GM10248 (cell line): ENCODE data around the gene FGF1.

Source experiments
- CTCF ChIA-PET: fragments of 300-600 bp; sonication (Branson Sonifier 250); formaldehyde crosslinking; extraction: SDS; loops from one replicate; lab custom pipeline; 2021; ENCODE audit warnings: antibody characterized with exemption; lab: Yijun Ruan, JAX
- POLR2A ChIA-PET: fragments of 350-650 bp; sonication (Branson Sonifier 250); formaldehyde crosslinking; extraction: SDS; loops from one replicate; lab custom pipeline; 2020; ENCODE audit warnings: antibody characterized with exemption; lab: Yijun Ruan, JAX
- DNase-seq: peaks from one replicate; pipeline ENCODE4 v3.0.0; 2012; ENCODE audit errors: extremely low spot score
- CTCF ChIP-seq: IDR thresholded peaks from 2 replicates; pipeline ENCODE4 v1.5.1; 2012; ENCODE audit warnings: mild to moderate bottlenecking, low read depth; ENCODE audit errors: extremely low read depth, missing control alignments, control extremely low read depth

FGF1 gene

DNA sequence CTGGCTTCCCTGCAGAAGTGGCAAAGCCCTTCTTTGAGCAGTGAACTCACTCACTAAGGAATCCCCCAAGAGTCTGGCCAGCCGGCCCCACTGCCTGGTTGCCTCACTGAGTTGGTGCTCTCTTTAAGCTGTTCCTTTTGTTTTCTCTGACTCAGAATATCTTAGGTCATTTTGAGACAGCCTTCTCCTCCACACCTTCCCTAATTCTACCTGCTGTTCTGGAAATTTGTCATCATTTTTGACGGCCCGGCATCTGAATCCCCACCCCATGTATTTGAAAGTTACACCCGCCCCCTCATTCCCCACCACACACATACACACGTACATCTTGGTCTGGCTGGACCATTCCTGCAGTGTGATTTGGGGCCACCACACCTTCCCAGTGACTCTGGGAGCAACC, 41.8 kb downstream of the FGF1 start:
- CTCF ChIA-PET, result interaction anchor here (0.7 to 3.6 kb wide), 6 partner anchors 11 to 952 kb away, joined by 3 to 15 read pairs (median 3); no protein-coding TSS in a partner anchor
- DNase-seq, result no peak
- POLR2A ChIA-PET, result no interaction called here
- TF ChIP-seq CTCF, result no peak

GRCh38 chr5:142643634-142644033, 42.3 kb downstream of the FGF1 start:
- TF ChIP-seq CTCF, result no peak
- DNase-seq, result no peak
- POLR2A ChIA-PET, result no interaction called here
- CTCF ChIA-PET, result interaction anchor here (1.0 to 3.6 kb wide), 3 partner anchors 12 to 54 kb away, joined by 3 to 12 read pairs (median 3); no protein-coding TSS in a partner anchor

GRCh38 chr5:142642427-142642826, 43.5 kb downstream of the FGF1 start:
- no peak for TF ChIP-seq CTCF
- ChIA-PET CTCF (interaction anchor here (1.0 to 3.6 kb wide), 2 partner anchors 13 to 55 kb away, joined by 3 to 12 read pairs; no protein-coding TSS in a partner anchor), POLR2A (no interaction called here)
- no peak for DNase-seq

GRCh38 chr5:142641711-142642110, 44.2 kb downstream of the FGF1 start:
- no peak for TF ChIP-seq CTCF
- ChIA-PET POLR2A (no interaction called here), CTCF (interaction anchor here (3.6 kb wide), 1 partner anchor 14 kb away, joined by 12 read pairs; no protein-coding TSS in a partner anchor)
- no peak for DNase-seq

GRCh38 chr5:142640316-142641005, 45.4 kb downstream of the FGF1 start:
- no peak for DNase-seq
- POLR2A ChIA-PET, result no interaction called here
- CTCF ChIA-PET, result interaction anchor here (1.4 to 3.6 kb wide), 2 partner anchors 15 to 73 kb away, joined by 3 to 12 read pairs; no protein-coding TSS in a partner anchor
- TF ChIP-seq CTCF, result no peak

DNA sequence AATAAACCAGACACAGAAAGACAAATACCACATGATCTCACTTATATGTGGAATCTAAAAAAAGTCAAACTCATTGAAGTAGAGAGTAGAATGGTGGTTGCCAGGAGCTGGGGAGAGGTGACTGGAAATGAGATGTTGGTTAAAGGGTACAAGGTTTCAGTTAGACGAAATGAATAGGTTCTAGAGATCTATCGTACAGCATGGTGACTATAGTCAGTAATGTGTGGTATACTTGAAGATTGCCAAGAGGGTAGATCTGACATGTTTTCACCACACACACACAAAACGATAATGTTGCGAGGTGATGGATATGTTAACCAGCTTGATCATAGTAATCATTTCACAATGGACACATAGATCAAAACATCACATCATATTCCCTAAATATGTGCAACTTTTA, 46.4 kb downstream of the FGF1 start:
- TF ChIP-seq CTCF, result no peak
- CTCF ChIA-PET, result interaction anchor here (1.4 kb wide), 1 partner anchor 74 kb away, joined by 3 read pairs; no protein-coding TSS in a partner anchor
- DNase-seq, result no peak
- POLR2A ChIA-PET, result no interaction called here
